Measurements from ENCODE around the gene GIPC2. TPM values are rescaled to one million over a fixed set of nuclear protein-coding genes. Genes with fewer than 3 reads are reported as not detected.

Gene GIPC2
- total RNA-seq, 5 donors from 2014 or later (not counting 1 experiment from before 2014, with no cell fraction given): 0.09 to 0.19 (median 0.16) TPM

DNA sequence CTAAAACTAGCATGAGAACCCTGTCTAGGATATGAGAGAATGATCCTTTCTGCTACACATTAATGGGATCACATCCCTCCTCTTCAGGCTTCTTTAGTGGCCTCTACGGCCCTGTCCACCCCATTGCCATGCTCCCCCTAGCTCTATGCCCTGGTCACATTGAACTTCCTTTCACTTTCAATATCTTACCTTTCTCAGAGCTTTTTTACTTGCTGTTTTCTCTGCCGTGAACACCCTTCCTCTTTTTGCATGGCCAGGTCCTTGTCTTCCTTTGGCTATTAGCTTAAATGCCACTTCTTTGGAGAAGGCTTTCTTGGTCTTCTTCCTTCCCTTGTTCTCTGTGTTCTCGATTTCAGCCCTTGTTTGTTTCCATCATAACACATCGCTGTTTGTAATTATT, 97.4 kb downstream of the GIPC2 start:
- DNase-seq: peak in 1 of 35 experiments; percentile 23
- H3K4me3 ChIP-seq (ENCODE audit: control insufficient read depth in 1 of 2, extremely low read depth in 1 of 2, low read length in 1 of 2): peak overlapping the region in 1 of 2 donors; percentile 41
- H3K9me3 Mint-ChIP-seq: no peaks in the 10 kb centered on the region
- POLR2A ChIA-PET: interaction anchor here in 1 of 2 donors (0.6 kb wide), 1 partner anchor 250 kb away, joined by 4 read pairs; no protein-coding TSS in a partner anchor
- H3K27ac Mint-ChIP-seq: peak overlapping the region; percentile 82 to 88
- ATAC-seq (replicated peaks in 1 of 4): peak; percentile 50 to 69 (median 66)
- no peaks in the 10 kb centered on the region for H3K9me3 ChIP-seq
- no peaks in the 10 kb centered on the region for H3K36me3 Mint-ChIP-seq
- CTCF ChIA-PET: interaction anchor here (0.6 to 4.9 kb wide), 6 partner anchors 9 to 138 kb away, joined by 3 to 27 read pairs (median 4); partner anchors contain the start of gene DNAJB4 (in 1 of the 2)
- H3K27me3 Mint-ChIP-seq: peaks cover 0 to 4% of the 10 kb centered on the region in 2 donors
- peak overlapping the region; percentile 61 to 83 (median 68) for H3K4me3 Mint-ChIP-seq
- WGBS (ENCODE audit: insufficient coverage): 6% methylated on average over 2 of the region's 4 CpGs
- H3K27ac ChIP-seq (ENCODE audit: low read length): peak overlapping the region; percentile 56
- H3K4me1 Mint-ChIP-seq: peaks cover 17 to 22% (median 21%) of the 10 kb centered on the region in 3 donors
- no peaks in the 10 kb centered on the region for H3K27me3 ChIP-seq (replicated peaks in 1 of 2; ENCODE audit: control insufficient read depth in 2 of 2, extremely low read depth in 1 of 2, insufficient read depth in 2 of 2, low read length in 1 of 2)
- peaks cover 0 to 5% of the 10 kb centered on the region in 2 experiments for H3K4me1 ChIP-seq (ENCODE audit: control insufficient read depth in 1 of 2, extremely low read depth in 1 of 2, insufficient read depth in 2 of 2, low read length in 2 of 2)
- H3K36me3 ChIP-seq (ENCODE audit: control insufficient read depth in 2 of 2, extremely low read depth in 1 of 2, insufficient read depth in 1 of 2, low read length in 1 of 2): no peaks in the 10 kb centered on the region

DNA sequence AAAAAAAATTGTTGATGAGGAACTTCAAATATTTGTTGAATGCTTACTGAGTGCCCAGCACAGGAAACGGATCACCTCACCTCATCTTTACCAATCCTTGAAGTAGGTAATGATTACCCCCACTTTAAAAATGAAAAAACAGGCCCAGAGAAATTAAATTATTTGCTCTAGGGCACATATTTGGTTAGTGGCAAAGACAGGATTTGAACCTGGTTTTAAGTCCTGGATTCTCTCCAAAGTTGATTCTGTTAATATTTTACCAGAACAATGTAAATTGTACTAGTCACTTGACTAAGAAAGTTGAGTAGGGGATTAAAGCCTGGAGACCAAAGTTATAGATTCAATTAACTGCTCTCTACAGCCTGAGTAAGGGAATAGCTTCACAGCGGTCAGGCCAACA, 97.9 kb downstream of the GIPC2 start:
- Histone ChIP-seq H3K9me3 (no peaks in the 10 kb centered on the region), H3K36me3 (ENCODE audit: control insufficient read depth in 2 of 2, extremely low read depth in 1 of 2, insufficient read depth in 1 of 2, low read length in 1 of 2) (no peaks in the 10 kb centered on the region), H3K27me3 (replicated peaks in 1 of 2; ENCODE audit: control insufficient read depth in 2 of 2, extremely low read depth in 1 of 2, insufficient read depth in 2 of 2, low read length in 1 of 2) (no peaks in the 10 kb centered on the region), H3K27ac (ENCODE audit: low read length) (peak overlapping the region; percentile 56), H3K4me3 (ENCODE audit: control insufficient read depth in 1 of 2, extremely low read depth in 1 of 2, low read length in 1 of 2) (peak overlapping the region in 1 of 2 donors; percentile 41), H3K4me1 (ENCODE audit: control insufficient read depth in 1 of 2, extremely low read depth in 1 of 2, insufficient read depth in 2 of 2, low read length in 2 of 2) (peaks cover 0 to 5% of the 10 kb centered on the region in 2 experiments)
- Mint-ChIP-seq H3K36me3 (no peaks in the 10 kb centered on the region), H3K9me3 (peaks cover 0 to 2% (median 0%) of the 10 kb centered on the region in 3 donors), H3K27ac (peak overlapping the region; percentile 82 to 88), H3K4me1 (peaks cover 17 to 22% (median 21%) of the 10 kb centered on the region in 3 donors), H3K27me3 (peaks cover 4 to 9% of the 10 kb centered on the region in 2 donors), H3K4me3 (peak overlapping the region; percentile 61 to 83 (median 68))
- ChIA-PET POLR2A (interaction anchor here in 1 of 2 donors (0.6 kb wide), 1 partner anchor 210 kb away, joined by 5 read pairs; no protein-coding TSS in a partner anchor), CTCF (interaction anchor here (0.5 to 4.9 kb wide), 8 partner anchors 11 to 613 kb away, joined by 3 to 27 read pairs (median 4); partner anchors contain the start of gene DNAJB4 (in 1 of the 2))
- 83% methylated on average over 1 of the region's 2 CpGs for WGBS (ENCODE audit: insufficient coverage)
- ATAC-seq (replicated peaks in 1 of 4): no peak
- DNase-seq: no peak

DNA sequence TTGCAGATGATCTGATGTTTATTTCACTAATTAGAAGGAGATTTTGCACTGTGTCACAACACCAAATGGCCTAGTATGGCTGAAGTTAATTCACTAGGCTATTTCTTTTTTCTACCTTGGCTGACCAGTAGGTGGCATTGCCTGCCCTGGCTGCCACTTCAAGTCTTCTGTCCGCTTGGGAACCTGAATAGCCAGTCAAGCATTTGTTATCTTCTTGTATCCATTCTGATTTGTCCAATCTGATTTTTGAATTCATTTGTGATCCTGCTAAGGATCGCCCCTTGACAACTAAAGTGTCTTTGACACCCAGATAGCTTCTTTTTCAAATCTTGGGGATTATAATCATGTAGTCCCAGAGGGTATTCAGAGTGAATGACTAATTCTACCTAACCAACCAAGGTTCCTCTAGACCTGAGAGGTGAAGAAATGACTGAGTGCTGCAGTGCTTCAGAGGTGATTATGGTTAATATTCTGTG, 99.4 kb downstream of the GIPC2 start:
- no peak overlapping the region for H3K27ac Mint-ChIP-seq
- WGBS (ENCODE audit: insufficient coverage): 67% methylated on average over 1 of the region's 2 CpGs
- H3K27me3 Mint-ChIP-seq: peaks cover 9 to 10% of the 10 kb centered on the region in 2 donors
- DNase-seq: peak in 16 of 35 experiments; percentile 1 to 59 (median 10)
- H3K4me3 Mint-ChIP-seq: no peak overlapping the region
- Histone ChIP-seq H3K27ac (ENCODE audit: low read length) (no peak overlapping the region), H3K36me3 (ENCODE audit: control insufficient read depth in 2 of 2, extremely low read depth in 1 of 2, insufficient read depth in 1 of 2, low read length in 1 of 2) (no peaks in the 10 kb centered on the region), H3K27me3 (replicated peaks in 1 of 2; ENCODE audit: control insufficient read depth in 2 of 2, extremely low read depth in 1 of 2, insufficient read depth in 2 of 2, low read length in 1 of 2) (no peaks in the 10 kb centered on the region), H3K9me3 (no peaks in the 10 kb centered on the region), H3K4me1 (ENCODE audit: control insufficient read depth in 1 of 2, extremely low read depth in 1 of 2, insufficient read depth in 2 of 2, low read length in 2 of 2) (peaks cover 0 to 5% of the 10 kb centered on the region in 2 experiments), H3K4me3 (ENCODE audit: control insufficient read depth in 1 of 2, extremely low read depth in 1 of 2, low read length in 1 of 2) (no peak overlapping the region)
- peak; percentile 38 to 63 (median 47) for ATAC-seq (replicated peaks in 1 of 4)
- ChIA-PET POLR2A (no interaction called here), CTCF (interaction anchor here (0.7 to 4.9 kb wide), 15 partner anchors 8 to 600 kb away, joined by 3 to 27 read pairs (median 3); no protein-coding TSS in a partner anchor)
- peaks cover 0 to 6% (median 0%) of the 10 kb centered on the region in 3 donors for H3K9me3 Mint-ChIP-seq
- no peaks in the 10 kb centered on the region for H3K36me3 Mint-ChIP-seq
- peaks cover 17 to 22% (median 21%) of the 10 kb centered on the region in 3 donors for H3K4me1 Mint-ChIP-seq

DNA sequence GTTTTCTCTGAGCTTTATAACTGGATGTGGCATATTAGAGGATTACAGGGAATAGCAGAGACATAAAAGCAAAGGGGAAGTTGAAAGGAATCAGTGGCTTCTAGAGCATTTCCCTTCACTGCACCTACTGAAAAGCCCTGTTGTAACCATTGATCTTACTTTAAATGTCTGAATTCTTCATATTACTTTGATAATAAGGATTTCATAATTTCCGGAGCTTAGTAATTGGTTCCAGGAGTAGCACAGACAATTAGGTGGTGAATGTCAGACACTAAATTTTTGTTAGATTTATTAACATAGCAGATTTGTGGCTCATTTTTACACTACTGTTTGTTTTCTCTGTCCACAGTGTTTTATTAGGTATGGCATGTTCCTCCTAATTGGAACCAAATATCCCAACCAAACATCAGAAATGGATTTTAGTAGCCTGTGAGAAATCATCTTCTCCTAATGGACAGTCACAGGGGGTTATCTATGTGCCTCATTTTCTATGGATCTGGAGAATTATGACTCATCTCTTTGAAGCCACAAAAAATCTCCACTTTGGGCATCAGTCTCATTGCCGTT, 100.5 kb downstream of the GIPC2 start:
- WGBS (ENCODE audit: insufficient coverage): no CpG with 5 or more reads among the region's 2 CpGs
- Histone ChIP-seq H3K4me3 (ENCODE audit: control insufficient read depth in 1 of 2, extremely low read depth in 1 of 2, low read length in 1 of 2) (no peak overlapping the region), H3K9me3 (no peaks in the 10 kb centered on the region), H3K27ac (ENCODE audit: low read length) (no peak overlapping the region), H3K36me3 (ENCODE audit: control insufficient read depth in 2 of 2, extremely low read depth in 1 of 2, insufficient read depth in 1 of 2, low read length in 1 of 2) (no peaks in the 10 kb centered on the region), H3K27me3 (replicated peaks in 1 of 2; ENCODE audit: control insufficient read depth in 2 of 2, extremely low read depth in 1 of 2, insufficient read depth in 2 of 2, low read length in 1 of 2) (no peaks in the 10 kb centered on the region), H3K4me1 (ENCODE audit: control insufficient read depth in 1 of 2, extremely low read depth in 1 of 2, insufficient read depth in 2 of 2, low read length in 2 of 2) (peaks cover 0 to 5% of the 10 kb centered on the region in 2 experiments)
- CTCF ChIA-PET: interaction anchor here (0.8 to 4.9 kb wide), 6 partner anchors 9 to 527 kb away, joined by 3 to 27 read pairs (median 4); no protein-coding TSS in a partner anchor
- Mint-ChIP-seq H3K27ac (no peak overlapping the region), H3K36me3 (no peaks in the 10 kb centered on the region), H3K4me3 (no peak overlapping the region), H3K27me3 (peaks cover 12 to 13% of the 10 kb centered on the region in 2 donors), H3K9me3 (peaks cover 0 to 6% (median 0%) of the 10 kb centered on the region in 3 donors), H3K4me1 (peaks cover 17 to 22% (median 21%) of the 10 kb centered on the region in 3 donors)
- POLR2A ChIA-PET: interaction anchor here in 1 of 2 donors (0.6 kb wide), 1 partner anchor 52 kb away, joined by 5 read pairs; no protein-coding TSS in a partner anchor
- DNase-seq (no peak), ATAC-seq (replicated peaks in 1 of 4) (no peak)

DNA sequence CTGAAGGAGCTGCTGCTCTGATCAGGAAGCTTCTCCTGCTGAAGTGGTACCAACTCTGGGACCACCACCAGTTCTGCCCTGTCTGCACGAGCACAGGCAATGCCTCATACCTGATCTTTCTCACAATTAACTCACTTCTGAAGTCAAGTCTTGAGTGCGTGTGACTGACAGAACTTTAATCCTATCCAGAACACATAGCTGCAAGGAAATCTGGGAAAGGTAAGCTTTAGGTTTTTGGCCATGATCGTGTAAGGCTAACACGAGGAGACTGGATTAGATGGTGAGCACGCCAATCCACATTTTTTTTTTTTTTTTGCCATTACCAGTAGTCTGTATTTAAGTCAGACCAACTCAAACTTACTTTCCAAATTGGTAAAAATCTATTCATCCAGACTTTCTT, 101.3 kb downstream of the GIPC2 start:
- CTCF ChIA-PET: interaction anchor here (0.7 to 4.9 kb wide), 6 partner anchors 15 to 526 kb away, joined by 3 to 27 read pairs (median 4); no protein-coding TSS in a partner anchor
- no peak for ATAC-seq (replicated peaks in 1 of 4)

GRCh38 chr1:78153092-78153736, 107.4 kb downstream of the GIPC2 start:
- no peaks in the 10 kb centered on the region for H3K9me3 ChIP-seq
- Mint-ChIP-seq H3K9me3 (peaks cover 0 to 6% (median 0%) of the 10 kb centered on the region in 3 donors), H3K27ac (no peak overlapping the region), H3K27me3 (peaks cover 21 to 24% of the 10 kb centered on the region in 2 donors), H3K36me3 (no peaks in the 10 kb centered on the region), H3K4me1 (no peaks in the 10 kb centered on the region), H3K4me3 (no peak overlapping the region)
- no peaks in the 10 kb centered on the region for H3K4me1 ChIP-seq (ENCODE audit: control insufficient read depth in 1 of 2, extremely low read depth in 1 of 2, insufficient read depth in 2 of 2, low read length in 2 of 2)
- no peak for ATAC-seq (replicated peaks in 1 of 4)
- ChIA-PET CTCF (no interaction called here), POLR2A (no interaction called here)
- 65% methylated on average over 2 of the region's 4 CpGs for WGBS (ENCODE audit: insufficient coverage)
- H3K27me3 ChIP-seq (replicated peaks in 1 of 2; ENCODE audit: control insufficient read depth in 2 of 2, extremely low read depth in 1 of 2, insufficient read depth in 2 of 2, low read length in 1 of 2): peaks cover 0 to 12% of the 10 kb centered on the region in 2 experiments
- no peaks in the 10 kb centered on the region for H3K36me3 ChIP-seq (ENCODE audit: control insufficient read depth in 2 of 2, extremely low read depth in 1 of 2, insufficient read depth in 1 of 2, low read length in 1 of 2)
- no peak for DNase-seq
- H3K27ac ChIP-seq (ENCODE audit: low read length): no peak overlapping the region
- H3K4me3 ChIP-seq (ENCODE audit: control insufficient read depth in 1 of 2, extremely low read depth in 1 of 2, low read length in 1 of 2): no peak overlapping the region

More for the DNA sequence above, 101.3 kb downstream of the GIPC2 start:
- Mint-ChIP-seq H3K36me3 (no peaks in the 10 kb centered on the region), H3K4me3 (no peak overlapping the region), H3K9me3 (peaks cover 0 to 6% (median 0%) of the 10 kb centered on the region in 3 donors), H3K27ac (no peak overlapping the region), H3K4me1 (peaks cover 11 to 16% (median 15%) of the 10 kb centered on the region in 3 donors), H3K27me3 (peaks cover 12 to 13% of the 10 kb centered on the region in 2 donors)
- 60% methylated on average over 1 of the region's 5 CpGs for WGBS (ENCODE audit: insufficient coverage)
- POLR2A ChIA-PET: interaction anchor here (0.6 kb wide), 2 partner anchors 15 to 51 kb away, joined by 3 to 5 read pairs; no protein-coding TSS in a partner anchor
- H3K27ac ChIP-seq (ENCODE audit: low read length): no peak overlapping the region
- no peaks in the 10 kb centered on the region for H3K36me3 ChIP-seq (ENCODE audit: control insufficient read depth in 2 of 2, extremely low read depth in 1 of 2, insufficient read depth in 1 of 2, low read length in 1 of 2)
- no peaks in the 10 kb centered on the region for H3K9me3 ChIP-seq
- no peak overlapping the region for H3K4me3 ChIP-seq (ENCODE audit: control insufficient read depth in 1 of 2, extremely low read depth in 1 of 2, low read length in 1 of 2)
- peaks cover 0 to 5% of the 10 kb centered on the region in 2 experiments for H3K4me1 ChIP-seq (ENCODE audit: control insufficient read depth in 1 of 2, extremely low read depth in 1 of 2, insufficient read depth in 2 of 2, low read length in 2 of 2)
- DNase-seq: no peak
- H3K27me3 ChIP-seq (replicated peaks in 1 of 2; ENCODE audit: control insufficient read depth in 2 of 2, extremely low read depth in 1 of 2, insufficient read depth in 2 of 2, low read length in 1 of 2): no peaks in the 10 kb centered on the region
